T-cell (primary cell): ENCODE data around the gene PIP5KL1. TPM values are rescaled to one million over a fixed set of nuclear protein-coding genes. Genes with fewer than 3 reads are reported as not detected.

ENCODE experiments used
- ATAC-seq, 4 experiments: fragments of 200-7000 bp in 3 of 4; fragments of 150-1000 bp in 1 of 4; cut with Tn5 transposase; replicated peaks in 1 of 4; 1 replicate in 3 of 4; 2 replicates in 1 of 4; pipeline ENCODE4 v1.10.0; 2021; ENCODE audit warnings: moderate library complexity in 3 of 4, mild to moderate bottlenecking in 2 of 4, moderate number of reproducible peaks in 1 of 4
- CTCF ChIA-PET, 2 donors: fragments of 300-600 bp; sonication (Branson Sonifier 250); formaldehyde crosslinking; loops; one replicate each; lab custom pipeline; 2022; ENCODE audit warnings: antibody characterized with exemption in 2 of 2; lab: Charles Lee
- POLR2A ChIA-PET, 2 donors: fragments of 300-600 bp; sonication (Branson Sonifier 250); formaldehyde crosslinking; loops; one replicate each; lab custom pipeline; 2022; ENCODE audit warnings: antibody characterized with exemption in 2 of 2; lab: Charles Lee
- DNase-seq, 35 experiments: peaks; one replicate each; pipeline versions ENCODE4 v3.0.0 to v3.0.0-alpha.2; 2013 to 2023
- H3K27ac ChIP-seq: one replicate; pipeline ENCODE4 v1.5.1; 2013; ENCODE audit warnings: low read length
- H3K27me3 ChIP-seq, 2 experiments: replicated peaks in 1 of 2; 1 replicate in 1 of 2; 2 replicates in 1 of 2; pipeline versions ENCODE4 v1.6.1 to v1.7.0; 2013; ENCODE audit warnings: low read length in 1 of 2, mixed read lengths in 1 of 2; ENCODE audit not compliant: control insufficient read depth in 2 of 2, insufficient read depth in 2 of 2; ENCODE audit errors: extremely low read depth in 1 of 2
- H3K36me3 ChIP-seq, 2 donors: 1 replicate in 1 of 2; 2 replicates in 1 of 2; pipeline versions ENCODE4 v1.6.1 to v1.7.0; 2013; ENCODE audit warnings: low read length in 1 of 2; ENCODE audit not compliant: control insufficient read depth in 2 of 2, insufficient read depth in 1 of 2; ENCODE audit errors: extremely low read depth in 1 of 2
- H3K4me1 ChIP-seq, 2 experiments: 1 replicate in 1 of 2; 2 replicates in 1 of 2; pipeline versions ENCODE4 v1.6.1 to v1.7.0; 2013; ENCODE audit warnings: low read length in 2 of 2, mixed read lengths in 1 of 2; ENCODE audit not compliant: insufficient read depth in 2 of 2, control insufficient read depth in 1 of 2; ENCODE audit errors: extremely low read depth in 1 of 2
- H3K4me3 ChIP-seq, 2 donors: 1 replicate in 1 of 2; 2 replicates in 1 of 2; pipeline versions ENCODE4 v1.5.1 to v1.7.0; 2013; ENCODE audit warnings: mild to moderate bottlenecking in 2 of 2, low read length in 1 of 2, moderate library complexity in 1 of 2; ENCODE audit not compliant: control insufficient read depth in 1 of 2; ENCODE audit errors: extremely low read depth in 1 of 2
- H3K9me3 ChIP-seq: 2 replicates; pipeline ENCODE4 v1.7.0; 2013
- H3K27ac Mint-ChIP-seq, 2 donors: one replicate each; pipeline ENCODE4 v1.8.0; 2020 to 2021; ENCODE audit warnings: mild to moderate bottlenecking in 2 of 2, mixed read lengths in 2 of 2
- H3K27me3 Mint-ChIP-seq, 2 donors: one replicate each; pipeline ENCODE4 v1.8.0; 2021 to 2022; ENCODE audit warnings: mixed read lengths in 2 of 2
- H3K36me3 Mint-ChIP-seq: one replicate; pipeline ENCODE4 v1.8.0; 2021; ENCODE audit warnings: mixed read lengths
- H3K4me1 Mint-ChIP-seq, 3 donors: one replicate each; pipeline ENCODE4 v1.8.0; 2020 to 2022; ENCODE audit warnings: mixed read lengths in 3 of 3, mild to moderate bottlenecking in 1 of 3
- H3K4me3 Mint-ChIP-seq, 3 donors: one replicate each; pipeline ENCODE4 v1.8.0; 2020 to 2022; ENCODE audit warnings: mild to moderate bottlenecking in 3 of 3, mixed read lengths in 3 of 3, moderate library complexity in 3 of 3
- H3K9me3 Mint-ChIP-seq, 3 donors: one replicate each; pipeline ENCODE4 v1.8.0; 2020 to 2022; ENCODE audit warnings: mixed read lengths in 3 of 3
- WGBS: methylation state at CpG from one replicate; pipeline ENCODE4 v1.1.5; 2013; ENCODE audit warnings: missing lambda C conversion rate; ENCODE audit not compliant: insufficient coverage; 5-methylcytosine and 5-hydroxymethylcytosine counted together
- total RNA-seq, 35 experiments: library from RNA in 6 of 35; stranded (reverse) in 6 of 35; fragments of 120-200 nt in 1 of 35; gene quantifications; one replicate each; pipeline versions ENCODE4 v1.2.1 to v1.2.4 and lab custom pipeline; 2013 to 2026

Gene PIP5KL1
- total RNA-seq, 5 donors from 2014 or later (not counting 1 experiment from before 2014, with no cell fraction given), result 0.99 to 5.6 (median 2.6) TPM

DNA sequence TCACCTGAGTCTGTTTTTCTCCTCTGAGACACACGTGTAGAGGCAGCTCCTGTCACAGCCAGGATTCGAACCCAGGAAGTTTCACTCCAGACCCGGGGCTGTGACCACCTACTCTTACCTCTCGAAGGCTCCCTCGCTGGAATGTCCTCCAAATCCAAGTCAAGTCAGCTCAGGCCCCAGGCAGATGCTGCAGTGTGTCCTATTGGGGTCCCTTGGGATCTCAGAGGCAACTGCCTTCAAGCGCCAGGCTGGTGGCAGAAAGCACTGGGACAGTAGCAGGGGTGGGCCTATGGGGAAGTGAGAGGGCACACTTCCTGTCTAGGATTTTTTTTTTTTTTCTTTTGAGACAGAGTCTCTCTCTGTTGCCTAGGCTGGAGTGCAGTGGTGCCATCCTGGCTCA, 13.0 kb downstream of the PIP5KL1 start:
- ChIA-PET CTCF (interaction anchor here (0.7 to 2.6 kb wide), 5 partner anchors 11 to 1111 kb away, joined by 3 to 14 read pairs (median 7); partner anchors contain the start of genes PIP5KL1 (in 1 of the 2) and TOR2A (in 1 of the 2)), POLR2A (interaction anchor here (0.5 to 2.0 kb wide), 3 partner anchors 11 to 1263 kb away, joined by 3 to 15 read pairs (median 3); no protein-coding TSS in a partner anchor)
- Mint-ChIP-seq H3K4me3 (peak overlapping the region; percentile 34 to 81 (median 72)), H3K4me1 (peaks cover 43 to 65% (median 50%) of the 10 kb centered on the region in 3 donors), H3K36me3 (peaks cover 10% of the 10 kb centered on the region), H3K27me3 (no peaks in the 10 kb centered on the region), H3K27ac (peak overlapping the region; percentile 57 to 83), H3K9me3 (no peaks in the 10 kb centered on the region)
- 62% methylated on average over 6 of the region's 6 CpGs for WGBS
- H3K27me3 ChIP-seq, result peaks cover 0 to 14% of the 10 kb centered on the region in 2 experiments
- peaks cover 0 to 6% of the 10 kb centered on the region in 2 donors for H3K36me3 ChIP-seq
- peaks cover 16 to 61% of the 10 kb centered on the region in 2 experiments for H3K4me1 ChIP-seq
- peak overlapping the region in 1 of 2 donors; percentile 36 for H3K4me3 ChIP-seq
- no peaks in the 10 kb centered on the region for H3K9me3 ChIP-seq
- ATAC-seq (no peak), DNase-seq (no peak)
- H3K27ac ChIP-seq, result no peak overlapping the region

DNA sequence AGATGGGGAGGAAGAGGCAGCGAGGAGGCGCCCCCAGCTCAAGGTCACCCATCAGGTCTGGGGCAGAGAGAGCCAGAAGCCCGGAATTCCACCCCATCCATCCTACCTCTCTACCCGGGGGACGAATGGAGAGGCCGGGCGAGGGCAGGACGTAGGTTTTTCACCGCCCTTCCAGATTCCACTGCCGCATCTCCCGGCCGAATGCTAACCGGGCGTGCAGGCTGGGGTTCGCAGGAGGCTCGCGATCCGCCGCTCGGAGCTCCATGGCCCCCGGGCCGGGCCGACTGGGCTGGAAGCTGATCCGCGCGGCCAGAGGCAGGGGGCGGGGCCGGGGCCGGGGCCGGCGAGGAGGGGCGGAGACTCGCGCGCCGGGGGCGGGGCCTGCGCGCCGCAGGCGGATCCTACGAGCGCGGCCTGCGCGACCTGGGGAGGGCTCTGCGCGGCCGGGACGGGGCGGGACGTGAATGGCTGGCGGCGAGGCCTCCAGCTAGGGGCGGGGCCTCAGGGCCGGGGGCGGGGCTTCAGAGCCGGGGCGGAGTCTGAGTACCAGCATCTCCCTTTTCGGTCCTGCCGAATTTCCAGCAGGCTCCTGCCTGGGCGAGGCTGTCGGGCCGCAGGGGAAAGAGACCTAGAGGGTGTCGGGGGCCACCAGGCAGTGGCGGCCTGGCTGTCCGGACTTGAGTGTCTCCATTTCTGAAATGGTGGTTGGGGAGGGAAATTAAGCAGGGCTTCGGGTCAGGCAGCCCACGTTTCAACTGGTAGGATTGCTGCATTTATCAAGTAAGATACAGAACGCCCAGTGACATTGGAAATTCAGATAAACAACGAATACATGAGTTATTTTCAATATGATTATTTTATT, 13.6 kb downstream of the PIP5KL1 start, which contains the start of gene ST6GALNAC4:
Gene ST6GALNAC4 (minus strand): TSS at position 322 of the 862 bp plus-strand sequence. CDS start 622 bp downstream, outside the sequence.
- Histone ChIP-seq H3K36me3 (peaks cover 4 to 12% of the 10 kb centered on the region in 2 donors), H3K9me3 (no peaks in the 10 kb centered on the region), H3K27ac (peak within 1 kb of the TSS; percentile 16), H3K4me3 (peak within 1 kb of the TSS; percentile 77 to 89), H3K27me3 (peaks cover 0 to 10% of the 10 kb centered on the region in 2 experiments), H3K4me1 (peaks cover 16 to 58% of the 10 kb centered on the region in 2 experiments)
- Mint-ChIP-seq H3K27me3 (no peaks in the 10 kb centered on the region), H3K36me3 (peaks cover 15% of the 10 kb centered on the region), H3K27ac (peak within 1 kb of the TSS; percentile 82 to 89), H3K4me3 (peak within 1 kb of the TSS; percentile 80 to 82 (median 81)), H3K4me1 (peaks cover 43 to 63% (median 49%) of the 10 kb centered on the region in 3 donors), H3K9me3 (no peaks in the 10 kb centered on the region)
- DNase-seq (peak; percentile 83 to 97 (median 92)), ATAC-seq (peak; percentile 94 to 98 (median 96))
- CTCF ChIA-PET, result interaction anchor here (0.5 to 2.6 kb wide), 15 partner anchors 8 to 1190 kb away, joined by 3 to 14 read pairs (median 4); partner anchors contain the start of genes PIP5KL1 (in 1 of the 2) and TOR2A (in 1 of the 2)
- under 1% methylated on average over 65 of the region's 71 CpGs for WGBS
- POLR2A ChIA-PET, result interaction anchor here in 1 of 2 donors (0.6 to 2.0 kb wide), 7 partner anchors 11 to 1264 kb away, joined by 3 to 15 read pairs (median 5); partner anchors contain the start of gene ST6GALNAC6

- peak overlapping the region; percentile 80 to 82 (median 81) for H3K4me3 Mint-ChIP-seq
Measured at GRCh38 chr9:127915801-127916719, 14.5 kb downstream of the PIP5KL1 start.

DNA sequence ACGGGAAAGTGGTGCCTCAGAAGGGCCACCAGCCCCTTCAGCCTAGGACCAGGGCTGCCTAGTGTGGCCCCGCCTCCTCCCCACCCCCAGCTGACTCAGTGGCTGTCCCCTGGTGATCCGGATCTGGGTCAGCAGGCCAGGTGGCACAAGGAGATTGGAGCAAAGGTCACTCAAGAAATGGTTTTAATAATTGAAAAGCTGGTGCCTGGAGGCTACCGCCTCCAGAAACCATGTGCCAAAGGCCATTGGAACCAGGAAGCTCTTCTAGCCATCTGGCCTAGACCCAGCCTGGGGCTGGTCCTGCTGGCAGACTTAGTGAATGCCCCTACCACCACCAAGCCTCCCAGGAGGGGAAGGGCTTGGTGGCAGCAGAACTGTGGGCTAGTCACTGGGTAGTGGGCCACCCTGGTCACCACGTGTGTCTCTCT, 15.2 kb downstream of the PIP5KL1 start:
- peaks cover 5 to 17% of the 10 kb centered on the region in 2 donors for H3K36me3 ChIP-seq
- H3K4me1 ChIP-seq, result peaks cover 16 to 52% of the 10 kb centered on the region in 2 experiments
- peak overlapping the region; percentile 44 for H3K27ac ChIP-seq
- ATAC-seq (no peak), DNase-seq (no peak)
- ChIA-PET CTCF (interaction anchor here in 1 of 2 donors (0.9 to 2.6 kb wide), 2 partner anchors 9 to 15 kb away, joined by 3 to 14 read pairs; no protein-coding TSS in a partner anchor), POLR2A (interaction anchor here in 1 of 2 donors (2.0 kb wide), 1 partner anchor 9 kb away, joined by 15 read pairs; no protein-coding TSS in a partner anchor)
- Mint-ChIP-seq H3K4me3 (peak overlapping the region; percentile 80 to 82 (median 81)), H3K36me3 (peaks cover 23% of the 10 kb centered on the region), H3K4me1 (peaks cover 47 to 62% (median 59%) of the 10 kb centered on the region in 3 donors), H3K27me3 (no peaks in the 10 kb centered on the region), H3K27ac (peak overlapping the region; percentile 82 to 89), H3K9me3 (no peaks in the 10 kb centered on the region)
- no peaks in the 10 kb centered on the region for H3K27me3 ChIP-seq
- WGBS, result 79% methylated on average over 3 of the region's 5 CpGs
- H3K4me3 ChIP-seq, result peak overlapping the region in 1 of 2 donors; percentile 5
- no peaks in the 10 kb centered on the region for H3K9me3 ChIP-seq

More at GRCh38 chr9:127915801-127916719, 14.5 kb downstream of the PIP5KL1 start:
- Histone ChIP-seq H3K9me3 (no peaks in the 10 kb centered on the region), H3K4me3 (peak overlapping the region; percentile 77 to 89), H3K4me1 (peaks cover 16 to 51% of the 10 kb centered on the region in 2 experiments), H3K27ac (peak overlapping the region; percentile 44), H3K27me3 (peaks cover 0 to 4% of the 10 kb centered on the region in 2 experiments), H3K36me3 (peaks cover 5 to 15% of the 10 kb centered on the region in 2 donors)
- H3K27me3 Mint-ChIP-seq, result no peaks in the 10 kb centered on the region
- ChIA-PET POLR2A (interaction anchor here (0.6 to 2.0 kb wide), 8 partner anchors 10 to 303 kb away, joined by 3 to 15 read pairs (median 5); partner anchors contain the start of gene ST6GALNAC6 (in 1 of the 2)), CTCF (interaction anchor here (0.5 to 2.6 kb wide), 13 partner anchors 9 to 1189 kb away, joined by 3 to 14 read pairs (median 4); partner anchors contain the start of gene TOR2A (in 1 of the 2))
- peak overlapping the region; percentile 82 to 89 for H3K27ac Mint-ChIP-seq
- no peaks in the 10 kb centered on the region for H3K9me3 Mint-ChIP-seq
- peaks cover 17% of the 10 kb centered on the region for H3K36me3 Mint-ChIP-seq
- peak in 1 of 4 experiments; percentile 28 for ATAC-seq
- WGBS, result 24% methylated on average over 14 of the region's 27 CpGs
- DNase-seq, result peak in 26 of 35 experiments; percentile 38 to 64 (median 46)
- H3K4me1 Mint-ChIP-seq, result peaks cover 45 to 59% (median 53%) of the 10 kb centered on the region in 3 donors

- no peak overlapping the region for H3K4me3 Mint-ChIP-seq
- 97% methylated on average over 9 of the region's 11 CpGs for WGBS
- H3K9me3 Mint-ChIP-seq, result no peaks in the 10 kb centered on the region
- peaks cover 40 to 53% (median 50%) of the 10 kb centered on the region in 3 donors for H3K4me1 Mint-ChIP-seq
- no peak for ATAC-seq
- H3K36me3 Mint-ChIP-seq, result peaks cover 23% of the 10 kb centered on the region
- H3K36me3 ChIP-seq, result peaks cover 5 to 24% of the 10 kb centered on the region in 2 donors
- H3K27me3 ChIP-seq, result no peaks in the 10 kb centered on the region
- peaks cover 16 to 50% of the 10 kb centered on the region in 2 experiments for H3K4me1 ChIP-seq
- peak overlapping the region in 1 of 2 donors; percentile 74 for H3K27ac Mint-ChIP-seq
- no peak for DNase-seq
- CTCF ChIA-PET, result interaction anchor here (0.6 to 1.7 kb wide), 3 partner anchors 9 to 179 kb away, joined by 3 to 7 read pairs (median 4); partner anchors contain the start of gene TOR2A (in 1 of the 2)
- H3K9me3 ChIP-seq, result no peaks in the 10 kb centered on the region
- no peak overlapping the region for H3K4me3 ChIP-seq
- POLR2A ChIA-PET, result interaction anchor here in 1 of 2 donors (0.6 kb wide), 1 partner anchor 118 kb away, joined by 3 read pairs; no protein-coding TSS in a partner anchor
- H3K27ac ChIP-seq, result no peak overlapping the region
- H3K27me3 Mint-ChIP-seq, result no peaks in the 10 kb centered on the region
Measured at GRCh38 chr9:127913682-127914081, 16.9 kb downstream of the PIP5KL1 start.
